ENCODE data around the gene NUCB2. TPM values are rescaled to one million over a fixed set of nuclear protein-coding genes. Genes with fewer than 3 reads are reported as not detected.

Gene NUCB2
- total RNA-seq, 4 donors from 2014 or later, result 12.2 to 42.7 (median 17.3) TPM

DNA sequence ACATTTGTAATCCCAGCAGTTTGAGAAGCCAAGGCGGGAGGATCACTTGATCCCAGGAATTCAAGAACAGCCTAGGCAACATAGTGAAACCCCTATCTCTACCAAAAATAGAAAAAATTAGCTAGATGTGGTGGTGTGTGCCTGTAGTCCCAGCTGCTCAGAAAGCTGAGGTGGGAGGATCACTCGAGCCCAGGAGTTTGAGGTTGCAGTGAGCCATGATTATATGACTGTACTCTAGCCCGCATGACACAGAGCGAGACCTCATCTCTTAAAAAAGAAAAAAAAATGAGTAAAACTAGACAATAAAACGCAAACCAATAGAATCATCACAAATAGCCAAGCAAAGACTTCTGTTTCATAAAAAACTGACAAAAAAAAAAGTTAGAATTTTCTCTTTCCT, 21.8 kb downstream of the NUCB2 start:
- Histone ChIP-seq H3K9me3 (no peaks in the 10 kb centered on the region), H3K36me3 (peaks cover 0 to 9% (median 0%) of the 10 kb centered on the region in 3 donors), H3K27ac (no peak overlapping the region), H3K27me3 (no peaks in the 10 kb centered on the region), H3K4me3 (no peak overlapping the region), H3K4me1 (no peaks in the 10 kb centered on the region)
- DNase-seq, result no peak
- TF ChIP-seq POLR2A (IDR thresholded peaks at IDR 0.05), result no peak
- TF ChIP-seq, protein P1, sequence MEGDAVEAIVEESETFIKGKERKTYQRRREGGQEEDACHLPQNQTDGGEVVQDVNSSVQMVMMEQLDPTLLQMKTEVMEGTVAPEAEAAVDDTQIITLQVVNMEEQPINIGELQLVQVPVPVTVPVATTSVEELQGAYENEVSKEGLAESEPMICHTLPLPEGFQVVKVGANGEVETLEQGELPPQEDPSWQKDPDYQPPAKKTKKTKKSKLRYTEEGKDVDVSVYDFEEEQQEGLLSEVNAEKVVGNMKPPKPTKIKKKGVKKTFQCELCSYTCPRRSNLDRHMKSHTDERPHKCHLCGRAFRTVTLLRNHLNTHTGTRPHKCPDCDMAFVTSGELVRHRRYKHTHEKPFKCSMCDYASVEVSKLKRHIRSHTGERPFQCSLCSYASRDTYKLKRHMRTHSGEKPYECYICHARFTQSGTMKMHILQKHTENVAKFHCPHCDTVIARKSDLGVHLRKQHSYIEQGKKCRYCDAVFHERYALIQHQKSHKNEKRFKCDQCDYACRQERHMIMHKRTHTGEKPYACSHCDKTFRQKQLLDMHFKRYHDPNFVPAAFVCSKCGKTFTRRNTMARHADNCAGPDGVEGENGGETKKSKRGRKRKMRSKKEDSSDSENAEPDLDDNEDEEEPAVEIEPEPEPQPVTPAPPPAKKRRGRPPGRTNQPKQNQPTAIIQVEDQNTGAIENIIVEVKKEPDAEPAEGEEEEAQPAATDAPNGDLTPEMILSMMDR (IDR thresholded peaks at IDR 0.05), result no peak

DNA sequence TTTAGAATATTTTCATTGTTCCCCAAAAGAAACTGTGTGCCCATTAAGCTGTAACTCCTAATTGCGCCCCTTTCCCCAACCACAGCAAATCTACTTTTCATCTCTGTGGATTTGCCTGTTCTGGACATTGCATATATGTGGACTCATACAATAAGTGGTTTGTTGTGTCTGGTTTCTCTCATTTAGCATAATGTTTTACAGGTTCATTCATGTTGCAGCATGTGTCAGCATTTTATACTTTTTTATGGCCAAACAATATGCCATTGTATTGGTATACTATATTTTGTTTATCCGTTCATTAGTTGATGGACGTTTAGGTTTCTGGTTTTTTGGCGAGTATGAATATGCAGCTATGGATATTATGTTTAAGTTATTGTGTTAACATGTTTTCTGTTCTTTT, 23.8 kb downstream of the NUCB2 start:
- DNase-seq, result no peak
- no peaks in the 10 kb centered on the region for H3K9me3 ChIP-seq
- H3K27ac ChIP-seq, result no peak overlapping the region
- H3K27me3 ChIP-seq, result no peaks in the 10 kb centered on the region
- no peak for TF ChIP-seq POLR2A (IDR thresholded peaks at IDR 0.05)
- TF ChIP-seq, protein P1 (IDR thresholded peaks at IDR 0.05), result no peak
- H3K4me1 ChIP-seq, result no peaks in the 10 kb centered on the region
- H3K4me3 ChIP-seq, result no peak overlapping the region
- H3K36me3 ChIP-seq, result peaks cover 0 to 15% (median 0%) of the 10 kb centered on the region in 3 donors

DNA sequence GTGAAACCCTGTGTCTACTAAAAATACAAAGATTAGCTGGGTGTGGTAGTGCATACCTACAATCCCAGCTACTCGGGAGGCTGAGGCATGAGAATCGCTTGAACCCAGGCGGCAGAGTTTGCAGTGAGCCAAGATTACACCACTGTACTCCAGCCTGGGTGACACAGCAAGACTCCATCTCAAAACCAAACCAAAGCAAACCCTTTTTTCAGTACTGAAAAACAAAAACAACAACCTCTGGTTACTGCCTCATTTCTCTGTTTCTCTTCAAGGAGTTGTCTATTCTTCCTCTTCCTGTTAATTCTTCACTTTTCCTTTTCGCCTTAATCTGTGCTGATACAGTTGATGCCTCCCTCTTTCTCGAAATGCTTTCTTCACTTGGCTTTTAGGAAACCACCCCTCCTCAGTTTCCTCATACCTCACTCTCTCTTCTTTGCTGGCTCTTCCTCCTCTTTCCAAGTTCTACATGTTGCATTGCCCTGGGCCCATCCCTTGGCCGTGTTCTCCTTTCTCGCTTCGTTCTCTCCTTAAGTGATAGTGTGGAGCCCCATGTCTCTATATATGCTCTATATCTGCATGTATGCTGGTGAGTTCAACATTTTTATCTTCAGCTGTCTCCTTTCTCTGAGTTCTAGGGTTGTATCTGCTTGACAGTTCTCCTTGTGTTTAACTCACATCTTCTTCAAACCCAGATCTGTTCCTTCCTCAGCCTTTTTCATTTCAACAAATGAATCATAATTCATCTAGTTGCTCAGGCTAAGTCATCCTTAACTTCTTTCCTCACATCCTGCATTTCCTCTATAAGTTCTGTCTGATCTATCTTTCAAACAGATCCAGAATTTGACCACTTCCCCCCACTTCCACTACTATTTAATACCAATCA, 37.1 kb downstream of the NUCB2 start:
- Histone ChIP-seq H3K27me3 (no peaks in the 10 kb centered on the region), H3K36me3 (peaks cover 0 to 17% (median 0%) of the 10 kb centered on the region in 3 donors), H3K4me1 (no peaks in the 10 kb centered on the region), H3K9me3 (no peaks in the 10 kb centered on the region), H3K4me3 (no peak overlapping the region), H3K27ac (no peak overlapping the region)
- no peak for DNase-seq
- TF ChIP-seq, protein P1 (IDR thresholded peaks at IDR 0.05), result no peak
- TF ChIP-seq POLR2A (IDR thresholded peaks at IDR 0.05), result no peak

DNA sequence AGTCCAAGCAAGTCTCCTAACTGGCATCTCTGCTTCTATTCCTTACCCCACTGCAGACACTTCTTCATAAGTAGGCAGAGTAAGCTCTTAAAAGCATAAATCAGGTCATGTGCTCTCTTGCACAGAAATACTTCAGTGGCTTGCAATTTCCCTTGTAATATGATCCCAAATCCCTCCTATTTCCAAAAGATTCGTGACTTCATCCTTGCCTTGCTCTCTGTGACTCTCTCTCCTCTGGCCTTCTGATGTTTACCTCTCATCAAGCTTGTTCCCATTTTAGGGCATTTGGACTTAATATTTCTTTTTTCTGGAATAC, 37.7 kb downstream of the NUCB2 start:
- Histone ChIP-seq H3K27ac (no peak overlapping the region), H3K27me3 (no peaks in the 10 kb centered on the region), H3K4me1 (no peaks in the 10 kb centered on the region), H3K9me3 (no peaks in the 10 kb centered on the region), H3K4me3 (no peak overlapping the region), H3K36me3 (peaks cover 0 to 17% (median 0%) of the 10 kb centered on the region in 3 donors)
- TF ChIP-seq, protein P1 (IDR thresholded peaks at IDR 0.05), result no peak
- TF ChIP-seq POLR2A (IDR thresholded peaks at IDR 0.05), result no peak
- no peak for DNase-seq

DNA sequence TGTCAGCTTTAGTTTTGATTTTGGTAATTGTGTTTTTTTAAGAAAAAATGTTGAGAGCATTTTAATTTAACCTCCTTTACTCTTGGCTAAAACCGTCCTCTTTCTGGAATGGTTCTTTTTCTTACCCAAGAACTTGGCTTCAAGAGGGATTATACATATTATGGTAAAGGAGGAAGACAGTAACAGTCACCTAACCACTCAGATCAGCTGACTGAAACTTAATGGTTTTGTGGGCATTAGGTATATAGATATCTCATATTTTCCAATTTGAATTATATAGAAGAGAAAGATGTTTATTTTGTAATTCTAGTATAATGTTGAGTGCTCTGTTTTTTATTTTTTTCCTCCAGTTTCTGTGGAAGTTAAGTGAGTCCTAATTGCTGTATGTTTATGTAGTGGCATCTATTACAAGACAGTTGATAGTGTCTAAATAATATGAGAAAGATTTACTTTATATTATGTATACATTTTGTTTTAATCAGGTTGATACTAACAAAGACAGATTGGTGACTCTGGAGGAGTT, 38.4 kb downstream of the NUCB2 start:
- Histone ChIP-seq H3K36me3 (peaks cover 0 to 12% (median 0%) of the 10 kb centered on the region in 3 donors), H3K27ac (no peak overlapping the region), H3K9me3 (no peaks in the 10 kb centered on the region), H3K4me3 (no peak overlapping the region), H3K4me1 (no peaks in the 10 kb centered on the region), H3K27me3 (no peaks in the 10 kb centered on the region)
- no peak for DNase-seq
- TF ChIP-seq POLR2A (IDR thresholded peaks at IDR 0.05), result no peak
- TF ChIP-seq, protein P1 (IDR thresholded peaks at IDR 0.05), result no peak

Data from Peyer's patch (tissue), 4 donors.